HEK293T (cell line): ENCODE data around the gene ZNF280A.

Experiments used
- CTCF ChIA-PET: fragments of 350-600 bp; formaldehyde crosslinking; extraction: SDS; loops from one replicate; lab custom pipeline; 2021; ENCODE audit warnings: antibody characterized with exemption, inconsistent platforms; lab: Yijun Ruan, JAX
- POLR2A ChIA-PET: fragments of 350-600 bp; formaldehyde crosslinking; extraction: SDS; loops from one replicate; lab custom pipeline; 2020; ENCODE audit warnings: antibody characterized with exemption, inconsistent platforms; lab: Yijun Ruan, JAX
- DNase-seq: peaks from one replicate; pipeline ENCODE4 v3.0.0; 2012; ENCODE audit warnings: mixed read lengths; ENCODE audit errors: extremely low spot score
- ARNT ChIP-seq: fragments of 450-650 bp; IDR thresholded peaks from 2 replicates; pipeline ENCODE4 v1.6.1; 2017; ENCODE audit warnings: mild to moderate bottlenecking
- BHLHE40 ChIP-seq: fragments of 450-650 bp; IDR thresholded peaks from 2 replicates; pipeline ENCODE4 v1.6.1; 2016; ENCODE audit warnings: mild to moderate bottlenecking, moderate library complexity, borderline replicate concordance
- CTBP1 ChIP-seq: fragments of 450-650 bp; IDR thresholded peaks from 2 replicates; pipeline ENCODE4 v1.6.1; 2016; ENCODE audit warnings: borderline replicate concordance
- ELF4 ChIP-seq: fragments of 450-650 bp; IDR thresholded peaks from 2 replicates; pipeline ENCODE4 v1.6.1; 2017; ENCODE audit warnings: antibody characterized with exemption
- FOXA1 ChIP-seq: fragments of 450-650 bp; IDR thresholded peaks from 2 replicates; pipeline ENCODE4 v1.6.1; 2016; ENCODE audit warnings: mild to moderate bottlenecking
- FOXK2 ChIP-seq: fragments of 450-650 bp; IDR thresholded peaks from 2 replicates; pipeline ENCODE4 v1.6.1; 2016; ENCODE audit warnings: mild to moderate bottlenecking
- FOXM1 ChIP-seq: fragments of 450-650 bp; IDR thresholded peaks from 2 replicates; pipeline ENCODE4 v1.6.1; 2017; ENCODE audit warnings: mild to moderate bottlenecking, borderline replicate concordance
- HDGF ChIP-seq: fragments of 450-650 bp; IDR thresholded peaks from 2 replicates; pipeline ENCODE4 v1.6.1; 2017; ENCODE audit warnings: antibody characterized with exemption, borderline replicate concordance
- L3MBTL2 ChIP-seq: fragments of 450-650 bp; conservative IDR thresholded peaks from 2 replicates; pipeline ENCODE4 v1.6.1; 2016; ENCODE audit warnings: mild to moderate bottlenecking
- LEF1 ChIP-seq: fragments of 450-650 bp; IDR thresholded peaks from 2 replicates; pipeline ENCODE4 v1.6.1; 2017; ENCODE audit warnings: mild to moderate bottlenecking, borderline replicate concordance
- NFRKB ChIP-seq: fragments of 450-650 bp; IDR thresholded peaks from 2 replicates; pipeline ENCODE4 v1.6.1; 2016; ENCODE audit warnings: mild to moderate bottlenecking, moderate library complexity
- PKNOX1 ChIP-seq: fragments of 450-650 bp; IDR thresholded peaks from 2 replicates; pipeline ENCODE4 v1.6.1; 2016
- SP1 ChIP-seq: fragments of 450-650 bp; IDR thresholded peaks from 2 replicates; pipeline ENCODE4 v1.6.1; 2017
- SUZ12 ChIP-seq: fragments of 450-650 bp; IDR thresholded peaks from 2 replicates; pipeline ENCODE4 v1.6.1; 2016; ENCODE audit warnings: mild to moderate bottlenecking
- TARDBP ChIP-seq: fragments of 450-650 bp; IDR thresholded peaks from 2 replicates; pipeline ENCODE4 v1.6.1; 2016
- ZNF384 ChIP-seq: fragments of 450-650 bp; IDR thresholded peaks from 2 replicates; pipeline ENCODE4 v1.6.1; 2016

Gene ZNF280A

DNA sequence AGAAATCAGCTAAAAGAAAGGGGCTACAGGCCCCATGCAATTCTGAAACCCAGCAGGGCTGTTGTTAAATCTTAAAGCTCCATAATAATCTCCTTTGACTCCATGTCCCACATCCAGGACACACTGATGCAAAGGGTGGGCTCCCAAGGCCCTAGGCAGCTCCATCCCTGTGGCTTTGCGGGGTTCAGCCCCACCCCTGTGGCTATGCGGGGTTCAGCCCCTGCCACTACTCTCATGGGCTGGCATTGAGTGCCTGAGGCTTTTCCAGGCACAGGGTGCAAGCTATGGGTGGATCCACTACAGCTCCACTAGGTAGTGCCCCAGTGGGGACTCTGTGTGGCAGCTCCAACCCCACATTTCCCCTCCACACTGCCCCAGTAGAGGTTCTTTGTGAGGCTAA, 8.7 kb upstream of the ZNF280A start:
- ChIA-PET POLR2A (interaction anchor here (0.6 kb wide), 1 partner anchor 20 kb away, joined by 3 read pairs; the partner anchor contains the start of gene ZNF280B), CTCF (interaction anchor here (0.7 kb wide), 1 partner anchor 9 kb away, joined by 3 read pairs; the partner anchor contains the start of gene ZNF280A)

DNA sequence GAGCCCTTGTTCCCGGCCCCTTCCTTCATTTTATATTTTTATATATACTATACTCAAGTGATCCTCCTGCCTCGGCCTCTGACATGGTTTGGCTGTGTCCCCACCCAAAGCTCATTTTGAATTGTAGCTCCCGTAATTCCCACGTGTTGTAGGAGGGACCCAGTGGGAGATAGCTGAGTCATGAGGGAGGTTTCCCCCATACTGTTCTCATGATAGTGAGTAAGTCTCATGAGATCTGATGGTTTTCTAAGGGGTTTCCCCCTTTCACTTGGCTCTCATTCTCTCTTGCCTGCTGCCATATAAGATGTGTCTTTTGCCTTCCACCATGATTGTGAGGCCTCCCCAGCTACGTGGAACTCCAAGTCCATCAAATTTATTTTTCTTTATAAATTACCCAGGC, 7.2 kb upstream of the ZNF280A start:
- TF ChIP-seq FOXA1: no peak
- no peak for TF ChIP-seq FOXM1
- no peak for TF ChIP-seq ELF4
- no peak for TF ChIP-seq ZNF384
- no peak for DNase-seq
- CTCF ChIA-PET: no interaction called here

More for the DNA sequence above, 8.7 kb upstream of the ZNF280A start:
- no peak for DNase-seq
- no peak for TF ChIP-seq NFRKB
- no peak for TF ChIP-seq L3MBTL2
- no peak for TF ChIP-seq SP1
- no peak for TF ChIP-seq CTBP1
- no peak for TF ChIP-seq BHLHE40
- no peak for TF ChIP-seq HDGF
- no peak for TF ChIP-seq ZNF384
- no peak for TF ChIP-seq FOXA1
- TF ChIP-seq FOXM1: no peak

GRCh38 chr22:22526125-22526912, 6.2 kb upstream of the ZNF280A start:
- no peak for DNase-seq
- ChIA-PET POLR2A (no interaction called here), CTCF (interaction anchor here (0.6 kb wide), 1 partner anchor 7 kb away, joined by 3 read pairs; no protein-coding TSS in a partner anchor)
- TF ChIP-seq PKNOX1 (peak; percentile 39; the same call in 1 of the 2 replicates), SP1 (no peak)

More for the DNA sequence above, 7.2 kb upstream of the ZNF280A start:
- POLR2A ChIA-PET: no interaction called here

- no peak for DNase-seq
- CTCF ChIA-PET: no interaction called here
- POLR2A ChIA-PET: no interaction called here
- no peak for TF ChIP-seq SP1
These were observed 3.4 kb upstream of the ZNF280A start for GRCh38 chr22:22523494-22523893.

- ChIA-PET POLR2A (interaction anchor here (1.7 kb wide), 1 partner anchor 13 kb away, joined by 3 read pairs; the partner anchor contains the start of gene ZNF280B), CTCF (no interaction called here)
- TF ChIP-seq HDGF: no peak
- TF ChIP-seq ARNT: no peak
- TF ChIP-seq SP1: no peak
- TF ChIP-seq LEF1: no peak
- no peak for TF ChIP-seq BHLHE40
- no peak for TF ChIP-seq FOXA1
- no peak for TF ChIP-seq ELF4
- no peak for TF ChIP-seq FOXM1
- no peak for TF ChIP-seq TARDBP
- no peak for TF ChIP-seq CTBP1
- no peak for TF ChIP-seq L3MBTL2
- no peak for TF ChIP-seq SUZ12
- no peak for TF ChIP-seq ZNF384
These were observed 1.6 kb upstream of the ZNF280A start for GRCh38 chr22:22521631-22522030.

GRCh38 chr22:22520667-22521602, 865 bp upstream of the ZNF280A start:
- no peak for DNase-seq
- CTCF ChIA-PET: interaction anchor here (2.1 kb wide), 1 partner anchor 13 kb away, joined by 5 read pairs; the partner anchor contains the start of gene ZNF280B
- POLR2A ChIA-PET: interaction anchor here (1.7 kb wide), 1 partner anchor 12 kb away, joined by 11 read pairs; the partner anchor contains the start of gene ZNF280B
- TF ChIP-seq NFRKB: no peak

More at GRCh38 chr22:22521631-22522030, 1.6 kb upstream of the ZNF280A start:
- DNase-seq: no peak

GRCh38 chr22:22519591-22519990, 479 bp downstream of the ZNF280A start:
- ChIA-PET CTCF (interaction anchor here (0.7 to 2.1 kb wide), 2 partner anchors 9 to 11 kb away, joined by 3 to 5 read pairs; partner anchors contain the start of gene ZNF280B), POLR2A (interaction anchor here (1.7 kb wide), 1 partner anchor 11 kb away, joined by 11 read pairs; the partner anchor contains the start of gene ZNF280B)
- DNase-seq: no peak
- TF ChIP-seq L3MBTL2: no peak
- TF ChIP-seq TARDBP: no peak
- TF ChIP-seq FOXA1: no peak
- TF ChIP-seq FOXK2: no peak
- no peak for TF ChIP-seq ELF4
- no peak for TF ChIP-seq FOXM1
- TF ChIP-seq NFRKB: no peak
- TF ChIP-seq SUZ12: no peak
- TF ChIP-seq HDGF: no peak
- TF ChIP-seq ARNT: no peak
- TF ChIP-seq PKNOX1: no peak
